RWPE1 (cell line): ENCODE data around the gene JAZF1.

ENCODE experiments used
- CTCF ChIA-PET: fragments of 350-600 bp; sonication (Branson Sonifier 250); formaldehyde crosslinking; extraction: SDS; loops from one replicate; lab custom pipeline; 2021; lab: Yijun Ruan, JAX
- POLR2A ChIA-PET: fragments of 400-600 bp; formaldehyde crosslinking; extraction: SDS; loops from one replicate; lab custom pipeline; 2020; ENCODE audit warnings: antibody characterized with exemption; ENCODE audit not compliant: low non-redundant PET; lab: Yijun Ruan, JAX
- DNase-seq: peaks from one replicate; pipeline ENCODE4 v3.0.0; 2012; ENCODE audit warnings: low spot score
- H3K27ac ChIP-seq: fragments of 450-650 bp; 2 replicates; pipeline ENCODE4 v1.5.1; 2017
- TF ChIP-seq, protein P1 (sequence below): fragments of 450-650 bp; conservative IDR thresholded peaks from 2 replicates; pipeline ENCODE4 v1.5.1; 2017; ENCODE audit warnings: low read depth, mild to moderate bottlenecking

Gene JAZF1

DNA sequence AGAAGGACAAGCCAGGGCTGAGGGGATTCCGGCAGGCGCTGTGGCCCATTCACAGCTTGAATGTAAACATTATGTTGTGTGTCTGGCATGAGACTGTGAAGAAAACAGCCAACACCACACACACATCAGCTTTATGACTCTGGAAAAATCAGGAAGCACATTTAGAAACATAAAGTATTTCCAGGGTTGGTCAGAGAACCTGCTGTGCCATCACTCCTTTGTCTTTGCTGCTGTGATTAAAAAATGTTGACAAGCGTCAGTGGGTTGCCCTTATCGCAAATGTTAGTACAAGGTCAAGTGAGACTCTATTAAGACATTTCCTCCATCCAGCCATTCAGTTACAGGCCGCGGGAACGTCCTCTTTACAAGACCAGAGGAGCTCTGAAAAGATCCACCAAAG lies 345.2 kb downstream of the JAZF1 start:
- no peak overlapping the region for H3K27ac ChIP-seq
- POLR2A ChIA-PET: no interaction called here
- CTCF ChIA-PET: no interaction called here
- no peak for DNase-seq
- TF ChIP-seq, protein P1, sequence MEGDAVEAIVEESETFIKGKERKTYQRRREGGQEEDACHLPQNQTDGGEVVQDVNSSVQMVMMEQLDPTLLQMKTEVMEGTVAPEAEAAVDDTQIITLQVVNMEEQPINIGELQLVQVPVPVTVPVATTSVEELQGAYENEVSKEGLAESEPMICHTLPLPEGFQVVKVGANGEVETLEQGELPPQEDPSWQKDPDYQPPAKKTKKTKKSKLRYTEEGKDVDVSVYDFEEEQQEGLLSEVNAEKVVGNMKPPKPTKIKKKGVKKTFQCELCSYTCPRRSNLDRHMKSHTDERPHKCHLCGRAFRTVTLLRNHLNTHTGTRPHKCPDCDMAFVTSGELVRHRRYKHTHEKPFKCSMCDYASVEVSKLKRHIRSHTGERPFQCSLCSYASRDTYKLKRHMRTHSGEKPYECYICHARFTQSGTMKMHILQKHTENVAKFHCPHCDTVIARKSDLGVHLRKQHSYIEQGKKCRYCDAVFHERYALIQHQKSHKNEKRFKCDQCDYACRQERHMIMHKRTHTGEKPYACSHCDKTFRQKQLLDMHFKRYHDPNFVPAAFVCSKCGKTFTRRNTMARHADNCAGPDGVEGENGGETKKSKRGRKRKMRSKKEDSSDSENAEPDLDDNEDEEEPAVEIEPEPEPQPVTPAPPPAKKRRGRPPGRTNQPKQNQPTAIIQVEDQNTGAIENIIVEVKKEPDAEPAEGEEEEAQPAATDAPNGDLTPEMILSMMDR: no peak

DNA sequence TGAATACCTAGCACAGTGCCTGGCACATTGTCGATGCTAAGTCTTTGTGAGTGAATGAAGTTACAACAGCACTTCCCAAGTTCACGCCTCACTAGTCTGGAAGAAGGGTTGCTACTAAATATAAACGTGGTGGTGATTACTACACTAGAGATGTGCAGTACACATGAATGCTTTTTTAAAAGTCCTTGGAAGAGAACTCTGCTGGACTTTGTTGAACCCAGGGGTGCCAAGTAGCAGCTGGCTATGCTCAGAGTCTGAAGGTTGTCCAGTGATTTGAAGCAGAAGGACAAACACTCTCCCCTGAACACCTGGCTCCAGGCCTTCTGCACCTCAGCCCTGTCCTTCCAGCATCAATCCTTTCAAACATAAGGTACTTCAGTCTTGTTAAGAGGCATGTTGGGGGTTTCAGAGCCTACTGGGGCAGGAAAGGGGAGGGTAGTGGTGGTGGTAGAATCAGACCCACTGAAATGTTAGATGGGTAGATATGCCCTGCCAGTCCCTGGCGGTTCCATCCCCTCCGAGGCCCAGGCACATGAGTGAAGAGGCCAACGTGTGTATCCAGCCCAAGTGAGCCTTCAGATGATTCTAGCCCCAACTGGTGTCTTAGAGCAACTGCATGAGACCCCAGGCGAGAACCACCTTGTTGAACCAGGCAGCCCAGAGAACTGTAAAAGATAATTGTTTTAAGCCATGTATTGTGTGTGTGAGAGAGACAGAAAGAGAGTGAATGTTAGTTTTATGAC lies 346.2 kb downstream of the JAZF1 start:
- ChIA-PET POLR2A (no interaction called here), CTCF (no interaction called here)
- H3K27ac ChIP-seq: no peak overlapping the region
- no peak for DNase-seq
- TF ChIP-seq, protein P1: no peak

DNA sequence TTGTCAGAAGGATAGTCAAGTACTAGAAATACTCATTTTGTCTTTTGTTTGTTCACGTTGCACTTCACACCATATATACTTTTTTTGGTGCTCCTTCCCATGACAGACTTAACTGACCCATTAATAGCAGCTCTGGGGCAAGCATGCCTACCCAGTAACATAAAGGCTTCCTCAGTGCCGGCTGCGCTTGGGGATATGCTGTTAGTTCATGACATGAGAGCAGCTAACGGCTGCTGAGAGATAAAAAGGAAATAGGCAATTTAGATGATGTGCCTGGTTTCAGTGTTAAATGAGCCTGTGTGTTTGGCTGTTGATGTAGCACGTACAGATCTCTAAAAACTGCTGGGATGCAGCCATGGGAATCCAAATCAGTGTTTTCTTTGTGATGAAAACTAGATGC lies 354.2 kb downstream of the JAZF1 start:
- ChIA-PET POLR2A (no interaction called here), CTCF (interaction anchor here (0.8 to 1.0 kb wide), 2 partner anchors 52 to 267 kb away, joined by 3 read pairs; no protein-coding TSS in a partner anchor)
- H3K27ac ChIP-seq: no peak overlapping the region
- DNase-seq: no peak
- TF ChIP-seq, protein P1: no peak

DNA sequence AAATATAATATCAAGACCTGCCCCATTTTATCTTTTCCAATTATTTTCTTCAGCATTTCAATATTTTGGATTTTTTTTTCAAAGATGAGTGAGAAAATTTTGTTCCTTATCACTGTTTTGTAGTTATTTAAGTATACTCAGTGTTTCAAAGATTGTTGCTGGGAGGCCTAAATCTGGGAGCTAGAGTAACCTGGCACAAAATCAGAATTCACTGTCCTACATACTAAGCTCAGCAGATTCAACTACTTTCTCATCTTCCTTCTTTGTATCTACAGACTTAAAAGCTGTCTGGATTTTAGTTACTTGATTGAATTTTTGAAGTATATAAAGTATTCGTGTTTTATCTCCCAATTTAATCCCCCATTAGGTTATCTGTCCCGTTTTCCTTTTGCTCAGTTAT lies 354.7 kb downstream of the JAZF1 start:
- no peak overlapping the region for H3K27ac ChIP-seq
- DNase-seq: no peak
- TF ChIP-seq, protein P1: no peak
- ChIA-PET CTCF (interaction anchor here (0.8 to 1.0 kb wide), 2 partner anchors 51 to 268 kb away, joined by 3 read pairs; no protein-coding TSS in a partner anchor), POLR2A (no interaction called here)

DNA sequence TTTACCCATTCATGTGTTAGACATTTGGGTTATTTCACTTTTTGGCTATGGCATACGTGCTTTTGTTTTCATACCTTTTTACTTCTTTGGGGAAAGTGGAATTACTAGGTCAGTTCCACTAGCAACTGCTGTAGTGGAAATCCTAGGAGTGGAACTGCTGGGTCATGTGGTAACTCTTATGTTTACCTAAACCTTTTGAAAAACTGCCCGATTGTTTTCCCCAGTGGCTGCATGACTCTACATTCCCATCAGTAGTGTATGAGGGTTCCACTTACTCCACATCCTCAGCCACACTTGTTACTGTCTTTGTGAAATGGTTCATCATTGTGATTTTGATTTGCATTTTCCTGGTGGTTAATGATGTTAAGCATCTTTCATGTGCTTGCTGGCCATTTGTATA lies 358.4 kb downstream of the JAZF1 start:
- ChIA-PET POLR2A (no interaction called here), CTCF (interaction anchor here (0.6 kb wide), 1 partner anchor 48 kb away, joined by 3 read pairs; no protein-coding TSS in a partner anchor)
- TF ChIP-seq, protein P1: no peak
- no peak overlapping the region for H3K27ac ChIP-seq
- no peak for DNase-seq

DNA sequence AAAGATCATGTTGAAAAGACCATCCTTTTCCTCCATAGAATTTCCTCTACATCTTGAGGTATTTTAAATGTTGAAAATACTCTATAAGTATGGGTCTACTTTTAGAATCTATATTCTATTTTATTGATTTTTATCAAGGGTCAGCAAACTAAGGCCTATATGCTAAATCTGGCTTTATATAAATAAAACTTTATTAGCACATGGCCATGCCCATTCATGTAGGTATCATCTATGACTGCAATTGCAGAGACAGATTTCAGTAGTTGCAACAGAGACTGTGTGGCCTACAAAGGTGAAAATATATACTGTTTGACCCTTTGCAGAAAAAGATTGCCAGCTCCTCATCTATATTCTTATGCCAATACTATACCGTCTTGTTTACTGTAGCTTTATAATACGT lies 367.9 kb downstream of the JAZF1 start:
- CTCF ChIA-PET: no interaction called here
- H3K27ac ChIP-seq: no peak overlapping the region
- POLR2A ChIA-PET: no interaction called here
- DNase-seq: no peak
- TF ChIP-seq, protein P1: no peak
